Measurements from ENCODE around the gene IBA57.

The IBA57 gene

GRCh38 chr1:228212966-228213844 lies 47.6 kb downstream of the IBA57 start:
- H3K4me3 ChIP-seq, result peak overlapping the region; percentile 67
- no peak for DNase-seq (ENCODE audit: low spot score)
- peak; percentile 28 for TF ChIP-seq CTCF (IDR thresholded peaks at IDR 0.05)
- no peak overlapping the region for H3K27ac ChIP-seq

DNA sequence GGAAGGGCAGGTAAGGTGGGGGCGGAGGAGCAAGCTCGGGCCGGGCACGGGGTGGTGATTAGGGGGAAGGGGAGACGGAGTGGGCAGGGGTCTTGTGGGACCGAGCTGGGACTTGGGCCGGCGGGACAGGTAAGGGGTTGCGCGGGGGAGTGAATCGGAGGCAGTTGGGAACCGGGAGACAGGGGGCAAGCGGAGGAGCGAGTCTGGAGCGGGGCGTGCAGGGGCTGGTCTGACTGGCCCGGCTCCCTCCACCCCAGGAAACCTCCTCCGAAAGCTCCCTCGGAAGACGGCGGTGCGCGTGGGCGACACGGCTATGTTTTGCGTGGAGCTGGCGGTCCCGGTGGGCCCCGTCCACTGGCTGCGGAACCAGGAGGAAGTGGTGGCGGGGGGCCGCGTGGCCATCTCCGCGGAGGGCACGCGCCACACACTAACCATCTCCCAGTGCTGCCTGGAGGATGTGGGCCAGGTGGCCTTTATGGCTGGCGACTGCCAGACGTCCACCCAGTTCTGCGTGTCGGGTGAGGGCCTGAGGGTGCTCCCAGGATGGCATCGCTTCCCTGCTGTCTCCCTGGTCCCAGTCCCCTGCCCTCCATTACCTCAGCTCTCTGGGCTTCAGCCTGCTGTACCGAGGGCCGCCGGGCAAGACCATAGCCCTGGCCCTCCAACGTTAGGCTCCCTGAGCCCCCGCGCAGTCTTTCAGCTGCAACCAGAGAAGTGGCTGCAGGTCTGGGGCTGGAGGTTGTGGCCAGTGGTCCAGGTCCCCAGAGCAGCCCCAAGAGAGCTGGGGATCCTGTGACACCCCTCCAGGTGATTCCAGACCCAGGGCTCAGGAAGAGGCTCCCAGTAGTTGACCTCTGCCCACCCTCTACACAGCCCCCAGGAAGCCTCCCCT lies 48.6 kb downstream of the IBA57 start:
- DNase-seq (ENCODE audit: low spot score), result no peak
- Histone ChIP-seq H3K27ac (no peak overlapping the region), H3K4me3 (peak overlapping the region; percentile 67)
- TF ChIP-seq CTCF (IDR thresholded peaks at IDR 0.05), result no peak

- no peak for DNase-seq (ENCODE audit: low spot score)
- H3K4me3 ChIP-seq, result no peak overlapping the region
These were observed 49.5 kb downstream of the IBA57 start for GRCh38 chr1:228214921-228215662.

DNA sequence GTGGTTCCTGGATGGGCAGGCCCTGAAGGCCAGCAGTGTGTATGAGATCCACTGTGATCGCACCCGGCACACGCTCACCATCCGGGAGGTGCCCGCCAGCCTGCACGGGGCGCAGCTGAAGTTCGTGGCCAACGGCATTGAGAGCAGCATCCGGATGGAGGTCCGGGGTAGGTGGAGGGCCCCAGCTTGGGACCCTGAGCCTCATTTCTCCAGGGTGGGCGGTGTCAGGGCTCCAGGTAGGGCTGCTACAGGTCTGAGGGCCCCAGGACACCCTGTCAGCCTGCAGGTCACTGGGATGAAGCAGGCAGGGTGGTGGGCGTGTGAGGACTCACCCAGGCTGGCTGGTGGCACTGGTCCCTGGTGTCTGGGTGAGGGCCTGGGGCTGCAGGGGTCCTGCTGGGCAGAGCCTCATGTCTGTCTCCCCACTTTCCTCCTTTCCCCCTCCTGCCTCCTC lies 50.1 kb downstream of the IBA57 start:
- Histone ChIP-seq H3K4me3 (no peak overlapping the region), H3K27ac (no peak overlapping the region)
- no peak for DNase-seq (ENCODE audit: low spot score)
- TF ChIP-seq CTCF (IDR thresholded peaks at IDR 0.05), result no peak

More at GRCh38 chr1:228214921-228215662, 49.5 kb downstream of the IBA57 start:
- H3K27ac ChIP-seq, result no peak overlapping the region
- no peak for TF ChIP-seq CTCF (IDR thresholded peaks at IDR 0.05)

DNA sequence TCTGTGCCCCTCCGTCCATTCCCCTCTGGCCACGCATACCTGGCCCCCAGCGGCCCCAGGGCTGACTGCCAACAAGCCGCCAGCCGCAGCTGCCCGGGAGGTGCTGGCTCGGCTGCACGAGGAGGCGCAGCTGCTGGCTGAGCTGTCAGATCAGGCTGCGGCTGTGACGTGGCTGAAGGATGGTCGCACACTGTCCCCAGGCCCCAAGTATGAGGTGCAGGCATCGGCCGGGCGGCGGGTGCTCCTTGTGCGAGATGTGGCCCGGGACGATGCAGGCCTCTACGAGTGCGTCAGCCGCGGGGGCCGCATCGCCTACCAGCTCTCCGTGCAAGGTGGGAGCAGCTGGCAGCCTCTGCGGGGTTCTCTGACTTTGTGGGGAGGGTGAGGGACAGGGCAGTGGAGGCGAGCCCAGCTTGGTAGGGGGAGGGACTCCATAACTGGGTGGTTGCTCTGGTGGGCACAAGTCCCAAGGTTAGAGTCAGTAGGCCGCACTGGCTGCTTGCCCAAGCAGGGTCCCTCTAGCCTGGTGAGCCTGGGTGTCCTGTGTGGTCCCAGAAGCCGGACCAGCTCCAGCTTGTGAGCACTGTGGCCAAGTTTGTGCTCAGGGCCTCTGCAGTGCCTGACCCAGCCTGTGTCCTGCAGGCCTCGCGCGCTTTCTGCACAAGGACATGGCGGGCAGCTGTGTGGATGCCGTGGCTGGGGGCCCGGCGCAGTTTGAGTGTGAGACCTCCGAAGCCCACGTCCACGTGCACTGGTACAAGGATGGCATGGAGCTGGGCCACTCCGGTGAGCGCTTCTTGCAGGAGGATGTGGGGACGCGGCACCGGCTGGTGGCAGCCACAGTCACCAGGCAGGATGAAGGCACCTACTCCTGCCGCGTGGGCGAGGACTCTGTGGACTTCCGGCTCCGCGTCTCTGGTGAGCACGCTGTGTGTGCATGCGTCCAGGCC lies 51.0 kb downstream of the IBA57 start:
- Histone ChIP-seq H3K27ac (no peak overlapping the region), H3K4me3 (no peak overlapping the region)
- TF ChIP-seq CTCF (IDR thresholded peaks at IDR 0.05), result no peak
- DNase-seq (ENCODE audit: low spot score), result no peak

Data from coronary artery (tissue), 2 donors.